Measurements from ENCODE around the gene CEMIP2.

DNA sequence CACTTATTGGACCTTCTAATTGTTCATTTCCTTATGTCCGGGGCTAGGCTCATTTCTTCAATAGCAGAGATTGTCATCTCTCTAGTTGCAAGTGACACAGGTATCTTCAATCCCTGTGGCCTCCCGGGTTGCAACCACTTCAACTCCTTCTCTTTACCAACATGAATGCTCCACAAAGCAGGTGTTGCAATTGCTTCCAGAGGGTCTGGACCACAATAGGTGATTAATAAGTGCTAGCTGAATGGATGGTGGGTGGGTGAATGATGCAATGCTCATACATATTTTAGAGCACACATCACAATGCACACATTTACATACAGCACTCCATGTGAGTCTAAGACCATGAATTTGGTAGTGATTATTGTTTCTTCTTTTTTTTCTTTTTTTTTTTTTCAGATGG lies 2.6 kb downstream of the CEMIP2 start:
- TF ChIP-seq, protein P1, sequence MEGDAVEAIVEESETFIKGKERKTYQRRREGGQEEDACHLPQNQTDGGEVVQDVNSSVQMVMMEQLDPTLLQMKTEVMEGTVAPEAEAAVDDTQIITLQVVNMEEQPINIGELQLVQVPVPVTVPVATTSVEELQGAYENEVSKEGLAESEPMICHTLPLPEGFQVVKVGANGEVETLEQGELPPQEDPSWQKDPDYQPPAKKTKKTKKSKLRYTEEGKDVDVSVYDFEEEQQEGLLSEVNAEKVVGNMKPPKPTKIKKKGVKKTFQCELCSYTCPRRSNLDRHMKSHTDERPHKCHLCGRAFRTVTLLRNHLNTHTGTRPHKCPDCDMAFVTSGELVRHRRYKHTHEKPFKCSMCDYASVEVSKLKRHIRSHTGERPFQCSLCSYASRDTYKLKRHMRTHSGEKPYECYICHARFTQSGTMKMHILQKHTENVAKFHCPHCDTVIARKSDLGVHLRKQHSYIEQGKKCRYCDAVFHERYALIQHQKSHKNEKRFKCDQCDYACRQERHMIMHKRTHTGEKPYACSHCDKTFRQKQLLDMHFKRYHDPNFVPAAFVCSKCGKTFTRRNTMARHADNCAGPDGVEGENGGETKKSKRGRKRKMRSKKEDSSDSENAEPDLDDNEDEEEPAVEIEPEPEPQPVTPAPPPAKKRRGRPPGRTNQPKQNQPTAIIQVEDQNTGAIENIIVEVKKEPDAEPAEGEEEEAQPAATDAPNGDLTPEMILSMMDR (conservative IDR thresholded peaks at IDR 0.05): no peak
- TF ChIP-seq ZFX (IDR thresholded peaks at IDR 0.05): no peak

All from C4-2B (cell line).